ENCODE measurements around the gene CHPF.

CHPF gene

DNA sequence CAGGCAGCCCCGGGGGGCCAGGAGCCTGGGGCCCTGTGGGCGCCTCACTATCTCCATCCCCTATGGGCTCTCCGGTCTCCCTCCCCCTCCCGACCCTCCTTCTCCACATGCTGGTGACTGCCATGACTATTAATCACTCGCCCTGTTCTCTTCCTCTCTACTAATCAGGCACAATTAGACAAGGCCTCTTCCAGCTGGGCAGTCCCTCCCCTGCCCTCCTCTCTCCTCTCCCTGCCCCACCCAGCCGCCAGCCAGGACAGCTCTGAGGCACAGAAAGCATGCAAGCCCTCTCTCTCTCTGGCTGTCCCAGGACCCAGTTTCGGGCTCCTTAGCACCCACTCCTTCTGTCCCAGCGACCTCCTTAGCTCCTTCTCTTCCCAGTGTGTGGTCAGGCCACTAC is 23.5 kb downstream of the CHPF start:
- DNase-seq (ENCODE audit: extremely low read depth, low read depth), result no peak
- TF ChIP-seq, protein P1, sequence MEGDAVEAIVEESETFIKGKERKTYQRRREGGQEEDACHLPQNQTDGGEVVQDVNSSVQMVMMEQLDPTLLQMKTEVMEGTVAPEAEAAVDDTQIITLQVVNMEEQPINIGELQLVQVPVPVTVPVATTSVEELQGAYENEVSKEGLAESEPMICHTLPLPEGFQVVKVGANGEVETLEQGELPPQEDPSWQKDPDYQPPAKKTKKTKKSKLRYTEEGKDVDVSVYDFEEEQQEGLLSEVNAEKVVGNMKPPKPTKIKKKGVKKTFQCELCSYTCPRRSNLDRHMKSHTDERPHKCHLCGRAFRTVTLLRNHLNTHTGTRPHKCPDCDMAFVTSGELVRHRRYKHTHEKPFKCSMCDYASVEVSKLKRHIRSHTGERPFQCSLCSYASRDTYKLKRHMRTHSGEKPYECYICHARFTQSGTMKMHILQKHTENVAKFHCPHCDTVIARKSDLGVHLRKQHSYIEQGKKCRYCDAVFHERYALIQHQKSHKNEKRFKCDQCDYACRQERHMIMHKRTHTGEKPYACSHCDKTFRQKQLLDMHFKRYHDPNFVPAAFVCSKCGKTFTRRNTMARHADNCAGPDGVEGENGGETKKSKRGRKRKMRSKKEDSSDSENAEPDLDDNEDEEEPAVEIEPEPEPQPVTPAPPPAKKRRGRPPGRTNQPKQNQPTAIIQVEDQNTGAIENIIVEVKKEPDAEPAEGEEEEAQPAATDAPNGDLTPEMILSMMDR (IDR thresholded peaks at IDR 0.05; ENCODE audit: low read depth, low read length), result no peak

DNA sequence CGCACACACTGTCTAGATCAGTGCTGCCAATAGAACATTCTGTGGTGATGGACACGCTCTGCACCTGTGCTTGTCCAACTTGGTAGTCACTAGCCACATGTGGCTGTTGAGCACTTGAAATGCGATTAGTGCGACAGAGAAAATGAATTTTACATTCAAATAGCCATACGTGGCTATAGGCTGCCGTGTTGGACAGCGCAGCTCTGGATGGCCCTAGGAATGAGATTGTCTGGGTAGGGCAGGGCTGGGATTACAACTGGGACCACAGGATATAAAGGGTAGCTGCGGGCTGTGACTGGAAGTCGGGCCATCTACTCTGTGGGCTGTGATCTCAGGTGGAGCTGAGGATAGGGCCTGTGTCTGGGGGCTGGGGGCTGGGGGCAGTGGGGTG is 24.1 kb downstream of the CHPF start:
- TF ChIP-seq, protein P1 (IDR thresholded peaks at IDR 0.05; ENCODE audit: low read depth, low read length), result no peak
- DNase-seq (ENCODE audit: extremely low read depth, low read depth), result no peak

DNA sequence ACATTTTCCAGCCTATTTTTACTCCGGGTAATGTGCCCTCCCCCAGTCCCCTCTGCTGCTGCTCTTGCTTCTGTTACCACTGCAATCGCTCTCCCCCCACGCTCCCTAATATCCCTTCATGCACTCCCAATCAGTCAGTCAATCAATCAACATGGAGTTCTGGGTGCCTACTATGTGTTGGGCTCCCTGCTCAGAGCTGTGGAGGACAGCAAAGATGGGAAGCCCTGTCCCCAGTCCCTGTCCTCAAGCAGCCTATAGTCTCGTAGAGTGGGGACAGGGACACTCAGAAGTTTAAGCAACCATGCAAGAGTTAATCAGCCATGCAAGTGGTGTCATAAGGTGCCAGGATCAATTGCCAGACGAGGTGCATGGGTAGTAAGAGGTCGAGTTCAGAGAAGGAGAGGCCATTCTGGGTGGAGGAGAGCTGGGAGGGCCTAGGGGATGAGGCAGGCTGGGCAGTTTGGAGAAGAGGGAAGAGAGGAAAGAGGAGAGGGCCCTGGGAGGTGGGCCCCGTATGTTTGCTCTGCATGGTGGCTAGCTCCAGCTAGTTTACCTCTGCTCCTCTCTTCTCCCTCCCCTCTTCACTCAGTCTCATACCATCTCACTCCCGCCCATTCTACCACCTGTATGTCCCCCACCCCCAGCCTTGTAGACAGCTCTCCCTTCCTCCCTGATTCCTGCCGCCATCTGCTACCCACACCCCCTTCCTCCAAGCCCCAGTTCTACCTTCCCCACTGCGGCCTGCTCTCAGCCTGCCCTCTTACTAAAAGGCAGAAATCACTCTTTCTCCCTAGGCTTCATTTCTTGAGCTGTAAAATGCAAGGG is 25.4 kb downstream of the CHPF start:
- no peak for DNase-seq (ENCODE audit: extremely low read depth, low read depth)
- TF ChIP-seq, protein P1 (IDR thresholded peaks at IDR 0.05; ENCODE audit: low read depth, low read length), result no peak

DNA sequence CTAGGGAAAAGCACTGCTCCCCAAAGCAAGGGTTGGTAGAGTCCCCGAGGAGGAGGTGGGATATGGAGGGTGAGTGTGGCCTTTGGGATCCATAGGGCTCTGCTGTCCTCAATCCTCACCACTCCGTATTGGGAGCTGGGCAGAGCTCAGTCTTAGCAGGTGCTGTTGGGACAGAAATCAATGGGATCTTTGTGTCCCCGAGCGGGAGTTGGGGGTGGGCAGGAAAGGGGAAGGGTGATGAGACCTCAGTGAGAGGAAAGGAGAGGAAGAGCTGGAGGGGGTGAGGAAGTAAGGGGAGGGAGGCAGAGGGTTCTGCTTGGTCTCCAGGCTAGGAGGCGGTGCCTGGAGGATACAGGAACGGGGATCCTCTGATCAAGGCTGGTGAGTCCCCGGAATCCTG is 26.7 kb downstream of the CHPF start:
- TF ChIP-seq, protein P1 (IDR thresholded peaks at IDR 0.05; ENCODE audit: low read depth, low read length), result no peak
- DNase-seq (ENCODE audit: extremely low read depth, low read depth), result no peak

DNA sequence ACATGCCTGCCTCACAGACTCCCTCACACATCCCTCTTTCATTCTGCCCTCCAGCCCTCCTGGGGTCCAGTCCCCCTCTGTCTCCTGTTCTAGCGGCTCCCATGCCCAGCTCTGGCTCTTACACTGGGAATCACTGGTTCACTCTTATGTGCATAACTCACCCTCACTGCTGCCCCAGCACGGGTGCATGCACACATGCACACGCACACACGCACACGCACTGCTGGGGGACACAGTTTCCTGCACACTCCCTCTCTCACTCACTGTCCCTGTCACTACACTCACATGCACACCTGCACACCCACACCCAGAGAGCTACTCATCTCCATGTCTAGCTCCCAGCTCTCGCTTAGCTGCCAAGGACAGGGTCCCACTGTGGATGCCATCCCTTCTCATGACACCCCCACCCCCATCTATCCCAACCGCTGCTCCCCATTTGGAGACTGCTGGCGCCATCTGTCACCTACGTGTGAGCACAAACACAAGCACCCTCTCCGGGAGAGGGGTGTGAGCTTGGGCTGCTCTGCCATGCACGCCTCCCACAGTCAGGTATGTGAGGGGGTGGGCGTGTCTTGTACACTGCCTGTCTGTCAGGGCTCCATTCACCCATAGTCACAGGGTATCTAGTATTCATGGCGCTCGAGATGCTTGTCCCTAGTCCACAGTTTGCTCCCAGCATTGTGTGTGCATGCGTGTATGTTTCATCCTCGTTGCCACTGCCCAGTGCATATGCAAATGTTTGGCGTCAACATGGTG is 27.6 kb downstream of the CHPF start:
- DNase-seq (ENCODE audit: extremely low read depth, low read depth), result no peak
- TF ChIP-seq, protein P1 (IDR thresholded peaks at IDR 0.05; ENCODE audit: low read depth, low read length), result no peak

DNA sequence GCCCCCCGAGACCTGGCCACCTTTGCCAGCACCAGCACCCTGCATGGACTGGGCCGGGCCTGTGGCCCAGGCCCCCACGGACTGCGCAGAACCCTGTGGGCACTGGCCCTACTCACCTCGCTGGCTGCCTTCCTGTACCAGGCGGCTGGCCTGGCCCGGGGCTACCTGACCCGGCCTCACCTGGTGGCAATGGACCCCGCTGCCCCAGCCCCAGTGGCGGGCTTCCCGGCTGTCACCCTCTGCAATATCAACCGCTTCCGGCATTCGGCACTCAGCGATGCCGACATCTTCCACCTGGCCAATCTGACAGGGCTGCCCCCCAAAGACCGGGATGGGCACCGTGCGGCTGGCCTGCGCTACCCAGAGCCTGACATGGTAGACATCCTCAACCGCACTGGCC is 28.8 kb downstream of the CHPF start:
- TF ChIP-seq, protein P1 (IDR thresholded peaks at IDR 0.05; ENCODE audit: low read depth, low read length), result no peak
- DNase-seq (ENCODE audit: extremely low read depth, low read depth), result no peak

DNA sequence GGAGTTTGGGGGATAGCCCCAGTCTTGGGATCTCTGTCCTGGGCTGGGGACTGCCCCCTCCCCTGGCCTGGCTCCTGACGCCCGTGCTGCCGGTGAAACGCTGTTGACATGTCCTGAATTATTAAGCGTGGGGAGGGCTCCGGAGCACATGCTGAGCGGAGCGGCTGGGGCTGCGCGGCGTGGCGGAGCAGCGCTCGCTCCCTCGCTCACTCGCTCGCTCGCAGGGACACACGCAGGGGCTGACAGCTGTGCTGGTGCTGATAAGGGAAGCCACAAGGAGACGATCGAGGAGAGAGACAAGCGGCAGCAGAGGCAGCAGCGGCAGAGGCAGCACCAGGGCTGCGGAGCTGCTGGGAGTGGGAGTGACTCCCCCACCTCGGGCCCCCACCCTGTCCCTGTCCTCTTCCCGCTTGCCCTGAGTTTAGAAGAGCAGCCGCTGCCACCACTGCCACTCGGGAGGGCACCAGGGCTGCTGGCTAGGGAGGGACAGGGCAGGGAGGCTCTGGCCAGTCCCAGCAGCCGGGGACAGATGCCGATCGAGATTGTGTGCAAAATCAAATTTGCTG is 29.3 kb downstream of the CHPF start, which contains the start of gene ASIC4:
Gene ASIC4 (plus strand): TSS at position 287 of the 566 bp plus-strand sequence. CDS start 243 bp downstream, at position 530.
- DNase-seq (ENCODE audit: extremely low read depth, low read depth), result no peak
- TF ChIP-seq, protein P1 (IDR thresholded peaks at IDR 0.05; ENCODE audit: low read depth, low read length), result no peak
